Stimulated activated CD4-positive, alpha-beta T cell treated with anti-CD3 and anti-CD28 coated beads, TNF-alpha, amount 100 ng/mL, for 1 hour (primary cell): ENCODE results near the gene TTC7B.

Experiments
- DNase-seq, 3 donors: peaks; one replicate each; pipeline ENCODE4 v3.0.0-alpha.2; 2020; ENCODE audit warnings: low read depth in 3 of 3, low spot score in 1 of 3

Gene TTC7B

DNA sequence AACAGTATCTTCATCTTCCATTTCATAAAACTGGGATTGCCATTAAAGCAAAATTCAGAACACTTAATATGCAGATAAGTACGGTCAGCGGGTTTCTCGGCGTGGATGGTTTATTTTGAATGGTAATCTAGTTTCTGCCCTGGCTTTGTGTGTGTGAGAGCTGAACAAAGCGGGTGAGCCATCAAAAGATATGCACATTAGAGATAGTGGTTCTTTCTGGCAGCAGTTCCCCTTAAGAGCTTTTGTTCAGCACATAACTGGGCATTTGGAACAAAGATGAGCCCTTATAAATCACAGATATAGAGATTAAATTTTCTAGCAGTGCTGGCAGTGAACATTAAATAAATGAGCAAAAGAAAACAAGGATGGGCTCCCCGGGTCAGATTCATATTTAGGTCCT, 211.9 kb downstream of the TTC7B start:
- no peak for DNase-seq

DNA sequence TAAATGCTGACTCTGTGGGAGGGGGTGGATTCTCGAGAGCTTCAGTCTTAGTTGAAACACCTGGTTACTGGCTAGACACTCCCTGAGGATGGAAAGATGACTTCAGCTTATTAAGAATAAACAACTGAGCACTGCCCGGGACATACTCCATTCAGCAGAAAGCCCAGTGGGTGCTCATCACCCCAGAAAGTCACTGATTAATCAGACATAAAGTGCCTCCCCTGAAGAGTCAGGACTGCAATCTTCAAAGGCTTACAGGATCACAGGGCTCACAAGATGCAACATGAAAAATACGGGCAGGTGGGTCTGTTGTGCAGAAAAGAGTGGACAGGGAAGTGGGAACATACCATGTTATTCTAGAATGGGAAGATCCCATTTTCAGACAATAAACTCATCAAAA, 212.4 kb downstream of the TTC7B start:
- DNase-seq, result no peak

GRCh38 chr14:90603336-90603735, 212.9 kb downstream of the TTC7B start:
- no peak for DNase-seq

- DNase-seq, result no peak
Measured at GRCh38 chr14:90602088-90602687, 214.0 kb downstream of the TTC7B start.

DNA sequence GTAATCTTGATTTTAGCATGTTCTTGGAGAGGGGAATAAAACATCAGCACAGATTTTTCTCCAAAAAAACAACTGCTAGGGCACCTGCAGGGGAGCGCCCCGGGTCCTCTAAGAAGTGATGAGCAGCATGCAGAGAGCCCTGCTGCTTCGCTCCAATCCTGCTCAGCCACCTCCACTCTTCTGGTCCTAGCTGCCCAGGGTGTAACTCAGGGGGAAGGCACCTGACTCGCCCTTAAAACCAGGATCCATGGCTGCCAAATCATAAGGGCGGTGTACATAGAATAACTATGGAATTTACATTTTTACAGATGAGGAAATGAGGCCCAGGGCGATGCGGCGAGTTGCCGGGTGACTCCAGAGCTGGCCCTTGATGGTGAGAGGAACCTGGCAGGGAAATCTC, 214.7 kb downstream of the TTC7B start:
- DNase-seq, result no peak

GRCh38 chr14:90600619-90601018, 215.6 kb downstream of the TTC7B start:
- DNase-seq, result no peak

DNA sequence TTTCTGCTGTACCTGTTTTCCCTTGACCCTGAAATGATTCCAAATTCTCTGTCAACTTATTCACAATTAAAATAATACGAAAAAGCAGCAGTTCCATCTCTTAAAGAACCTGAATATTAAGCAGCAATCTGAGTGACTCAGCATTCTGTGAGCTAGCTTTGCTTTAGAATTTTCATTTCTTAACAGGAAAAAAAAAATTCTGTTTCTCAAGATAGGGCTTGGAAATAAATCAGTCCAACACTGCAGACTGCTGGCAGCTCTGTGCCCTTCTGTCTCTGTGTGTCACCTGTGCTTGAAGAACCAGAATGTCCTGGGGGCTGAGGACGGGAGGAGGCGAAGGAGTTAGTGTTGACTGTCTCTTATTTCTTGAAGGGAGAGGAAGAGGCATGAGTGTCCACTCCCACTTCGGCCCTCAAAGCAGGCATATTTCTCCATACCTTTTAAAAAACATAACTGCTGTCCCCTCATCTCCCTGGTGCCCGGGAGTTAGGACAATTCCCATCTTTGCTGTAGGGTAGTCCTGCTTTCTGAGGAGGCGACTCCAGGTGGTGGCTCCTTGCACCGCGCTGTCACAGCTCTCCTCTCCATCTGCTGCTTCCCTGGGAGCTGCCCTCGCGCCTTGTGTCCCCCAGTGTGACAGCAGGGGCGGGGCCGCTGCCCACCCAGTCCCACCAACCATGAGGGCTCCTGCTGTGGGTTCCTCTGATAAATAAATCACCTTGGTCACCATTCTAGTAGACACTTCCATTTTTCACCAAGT, 216.3 kb downstream of the TTC7B start:
- no peak for DNase-seq

DNA sequence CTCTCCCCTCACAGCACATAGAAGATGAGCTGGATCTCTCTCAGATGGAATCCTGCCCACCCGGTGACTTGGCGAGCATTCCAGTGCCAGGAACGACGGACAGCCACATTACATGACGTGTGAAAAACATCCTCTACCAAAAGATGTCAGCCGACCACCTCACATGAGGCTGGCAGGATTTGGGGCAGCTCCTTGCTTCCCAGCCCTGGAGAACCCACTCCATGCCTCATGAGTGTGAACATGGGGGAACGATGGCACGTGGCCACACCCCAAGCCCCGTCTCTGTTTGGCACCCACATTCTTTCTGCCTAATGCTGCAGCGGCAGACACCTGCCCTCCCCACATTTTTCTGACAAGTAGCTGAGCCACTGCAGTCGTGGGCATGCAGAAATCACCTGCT, 216.9 kb downstream of the TTC7B start:
- no peak for DNase-seq

DNA sequence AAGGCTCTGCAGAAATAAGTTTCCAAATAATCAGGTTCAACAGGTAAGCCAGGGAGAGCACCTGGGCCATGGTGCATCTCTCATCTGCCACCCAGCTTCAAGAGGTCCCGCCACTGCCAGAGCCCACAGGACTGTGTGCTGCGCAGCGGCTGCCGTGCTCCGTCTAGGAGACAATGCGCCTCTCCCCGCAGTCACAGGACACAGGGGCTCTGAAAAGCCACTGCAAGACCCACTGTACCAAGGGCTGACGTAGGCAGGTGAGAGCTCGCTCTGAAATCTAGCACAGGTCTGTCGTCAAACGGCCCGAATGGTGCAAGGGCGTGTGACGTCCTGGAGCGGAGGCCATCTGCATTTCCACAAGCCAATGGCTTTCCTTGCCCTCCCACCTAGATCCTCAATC, 218.3 kb downstream of the TTC7B start:
- no peak for DNase-seq

GRCh38 chr14:90596733-90597132, 219.5 kb downstream of the TTC7B start:
- DNase-seq, result no peak

DNA sequence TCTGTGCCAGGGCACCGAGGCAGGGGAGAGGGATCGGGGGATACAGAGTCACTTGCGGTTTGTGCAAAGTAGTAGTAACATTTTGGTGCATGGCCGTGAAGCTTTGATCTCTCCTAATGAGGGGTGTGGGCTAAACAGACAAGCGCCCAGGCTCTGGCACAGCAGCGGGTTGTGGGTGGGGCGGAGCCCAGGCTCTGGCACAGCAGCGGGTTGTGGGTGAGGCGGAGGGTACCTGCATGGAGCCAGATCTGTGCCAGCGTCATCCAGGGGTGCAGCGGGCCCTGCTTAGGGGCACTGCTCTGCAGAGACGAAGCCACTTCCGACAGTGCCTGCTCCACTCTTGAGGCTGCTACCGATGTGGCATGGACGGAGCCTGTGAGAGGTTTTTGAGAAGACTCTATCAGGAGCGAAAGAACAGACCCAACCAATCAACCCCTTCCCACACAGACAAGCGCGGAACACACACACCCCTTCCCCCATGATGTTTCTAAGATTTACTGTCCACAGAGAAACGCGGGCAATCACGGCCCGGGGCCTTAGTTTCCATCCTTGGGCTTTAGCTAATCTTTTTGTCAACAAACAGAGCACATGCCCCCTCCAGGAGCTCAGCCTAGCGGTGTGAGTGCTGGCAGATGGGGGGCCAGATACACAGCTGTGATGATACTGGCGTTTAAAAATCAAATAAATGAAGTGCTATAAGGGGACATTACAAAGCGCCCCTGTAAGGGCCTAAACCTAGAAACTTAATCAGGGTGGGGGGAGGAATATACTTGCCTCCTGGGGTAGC, 222.8 kb downstream of the TTC7B start:
- no peak for DNase-seq

DNA sequence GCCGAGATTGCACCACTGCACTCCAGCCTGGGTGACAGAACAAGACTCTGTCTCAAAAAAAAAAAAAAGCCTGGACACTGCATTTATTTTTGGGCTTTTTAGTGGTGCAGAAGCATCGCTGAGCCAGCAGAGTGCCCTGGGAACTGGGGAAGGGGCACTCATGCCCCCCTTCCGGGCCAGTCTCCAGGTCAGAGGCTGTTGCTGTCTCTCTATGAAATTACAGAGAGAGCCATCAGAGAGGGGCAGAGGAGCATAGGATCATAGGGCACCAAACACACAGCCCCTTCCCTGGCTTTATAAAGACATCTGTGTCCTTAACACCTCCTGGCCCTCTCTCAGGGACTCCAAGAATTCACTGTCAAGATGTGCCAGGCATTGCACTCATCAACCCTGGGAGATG, 223.6 kb downstream of the TTC7B start:
- DNase-seq, result no peak

- DNase-seq, result no peak
Measured at GRCh38 chr14:90587918-90588317, 228.3 kb downstream of the TTC7B start.

GRCh38 chr14:90587252-90587910, 228.8 kb downstream of the TTC7B start:
- no peak for DNase-seq

GRCh38 chr14:90585106-90585505, 231.1 kb downstream of the TTC7B start:
- no peak for DNase-seq

DNA sequence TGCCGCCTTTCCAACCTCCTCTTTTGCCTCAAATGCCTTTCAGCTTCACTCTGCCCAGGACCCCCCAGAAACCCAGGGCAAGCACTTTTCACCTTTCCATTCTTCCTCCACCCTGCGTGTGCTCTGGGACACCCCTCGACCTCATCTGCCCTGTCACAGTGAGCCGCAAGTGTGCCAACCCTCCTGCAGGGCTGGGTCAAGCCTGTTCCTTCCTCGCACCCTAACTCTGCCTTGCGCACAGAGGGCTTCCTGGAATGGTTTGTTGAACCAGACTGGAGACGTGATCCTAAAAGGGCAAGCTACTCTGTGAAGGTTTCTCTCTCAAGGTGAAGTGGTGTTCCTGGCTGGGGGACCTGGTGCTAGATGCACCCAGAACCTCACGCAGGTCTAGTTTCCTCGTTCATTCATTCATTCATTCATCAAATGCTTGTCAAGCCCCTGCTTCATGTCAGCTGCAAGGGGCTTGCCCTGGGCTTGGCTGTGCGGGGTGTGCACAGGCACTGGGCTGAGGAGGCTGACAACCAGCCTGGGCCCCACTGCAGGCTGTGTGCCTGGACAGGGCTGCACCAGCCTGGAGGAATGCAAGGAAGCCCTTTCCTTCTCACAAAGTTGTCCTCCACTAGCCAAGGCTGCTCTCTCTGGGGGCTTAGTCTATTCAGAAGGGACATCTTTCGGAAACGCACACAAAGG, 232.2 kb downstream of the TTC7B start:
- no peak for DNase-seq

DNA sequence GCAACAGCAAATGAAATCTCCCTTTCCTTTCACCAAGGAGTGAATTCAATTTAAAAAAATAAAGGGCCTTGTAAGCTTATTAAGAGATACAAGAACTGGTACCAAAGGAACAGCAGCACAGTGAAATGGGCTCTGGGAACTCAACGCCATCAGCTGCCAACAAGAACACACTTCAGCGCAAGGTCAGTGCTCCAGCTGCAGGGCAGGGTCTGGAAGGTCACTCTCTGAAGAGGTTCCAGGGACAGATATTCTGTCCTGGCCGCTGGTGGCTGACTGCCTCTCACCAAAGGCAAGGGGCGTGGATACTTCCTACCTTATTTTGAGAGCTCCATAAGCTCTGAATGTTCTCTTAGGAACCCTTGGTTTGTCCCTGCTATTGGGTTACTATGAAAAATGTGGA, 232.8 kb downstream of the TTC7B start:
- no peak for DNase-seq

GRCh38 chr14:90582166-90582565, 234.1 kb downstream of the TTC7B start:
- DNase-seq, result no peak

GRCh38 chr14:90581745-90582144, 234.5 kb downstream of the TTC7B start:
- no peak for DNase-seq

- no peak for DNase-seq
Measured at GRCh38 chr14:90580377-90581335, 235.6 kb downstream of the TTC7B start.
